Measurements from ENCODE around the gene TSPAN16. TPM values are rescaled to one million over a fixed set of nuclear protein-coding genes. Genes with fewer than 3 reads are reported as not detected.

TSPAN16 gene
- total RNA-seq, 1 experiment from 2014 or later: not detected

GRCh38 chr19:11325544-11325943 is 29.6 kb downstream of the TSPAN16 start:
- POLR2A ChIA-PET: no interaction called here
- no peak overlapping the region for H3K4me3 Mint-ChIP-seq (ENCODE audit: unreplicated experiment)
- peaks cover 20% of the 10 kb centered on the region for H3K36me3 Mint-ChIP-seq (ENCODE audit: insufficient read depth, unreplicated experiment)
- CTCF ChIA-PET: interaction anchor here (1.2 kb wide), 1 partner anchor 49 kb away, joined by 3 read pairs; the partner anchor contains the start of gene SWSAP1
- Histone ChIP-seq H3K4me3 (ENCODE audit: low read depth, low read length) (no peak overlapping the region), H3K27me3 (replicated peaks; ENCODE audit: control insufficient read depth, insufficient read depth, low read length) (no peaks in the 10 kb centered on the region), H3K9me3 (no peaks in the 10 kb centered on the region), H3K4me1 (peaks cover 7% of the 10 kb centered on the region; the same call in 1 of the 2 replicates), H3K36me3 (ENCODE audit: control insufficient read depth, insufficient read depth, low read length) (no peaks in the 10 kb centered on the region; the same call in 1 of the 2 replicates)
- H3K27me3 Mint-ChIP-seq (ENCODE audit: insufficient read depth, unreplicated experiment): no peaks in the 10 kb centered on the region
- DNase-seq: no peak
- BruUV-seq (replicated peaks): no TSS peak
- no peak overlapping the region for H3K27ac Mint-ChIP-seq (ENCODE audit: unreplicated experiment)
- intact Hi-C loops (cut with micrococcal nuclease; ENCODE audit: unreplicated experiment): no loop called here
- no peaks in the 10 kb centered on the region for H3K9me3 Mint-ChIP-seq (ENCODE audit: unreplicated experiment)
- TF ChIP-seq, protein P1, sequence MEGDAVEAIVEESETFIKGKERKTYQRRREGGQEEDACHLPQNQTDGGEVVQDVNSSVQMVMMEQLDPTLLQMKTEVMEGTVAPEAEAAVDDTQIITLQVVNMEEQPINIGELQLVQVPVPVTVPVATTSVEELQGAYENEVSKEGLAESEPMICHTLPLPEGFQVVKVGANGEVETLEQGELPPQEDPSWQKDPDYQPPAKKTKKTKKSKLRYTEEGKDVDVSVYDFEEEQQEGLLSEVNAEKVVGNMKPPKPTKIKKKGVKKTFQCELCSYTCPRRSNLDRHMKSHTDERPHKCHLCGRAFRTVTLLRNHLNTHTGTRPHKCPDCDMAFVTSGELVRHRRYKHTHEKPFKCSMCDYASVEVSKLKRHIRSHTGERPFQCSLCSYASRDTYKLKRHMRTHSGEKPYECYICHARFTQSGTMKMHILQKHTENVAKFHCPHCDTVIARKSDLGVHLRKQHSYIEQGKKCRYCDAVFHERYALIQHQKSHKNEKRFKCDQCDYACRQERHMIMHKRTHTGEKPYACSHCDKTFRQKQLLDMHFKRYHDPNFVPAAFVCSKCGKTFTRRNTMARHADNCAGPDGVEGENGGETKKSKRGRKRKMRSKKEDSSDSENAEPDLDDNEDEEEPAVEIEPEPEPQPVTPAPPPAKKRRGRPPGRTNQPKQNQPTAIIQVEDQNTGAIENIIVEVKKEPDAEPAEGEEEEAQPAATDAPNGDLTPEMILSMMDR (IDR thresholded peaks at IDR 0.05; ENCODE audit: insufficient read depth in 1 of 2, low read depth in 1 of 2, low read length in 1 of 2, severe bottlenecking in 1 of 2, unreplicated experiment in 1 of 2): no peak
- H3K4me1 Mint-ChIP-seq (ENCODE audit: low read depth, unreplicated experiment): peaks cover 18% of the 10 kb centered on the region

DNA sequence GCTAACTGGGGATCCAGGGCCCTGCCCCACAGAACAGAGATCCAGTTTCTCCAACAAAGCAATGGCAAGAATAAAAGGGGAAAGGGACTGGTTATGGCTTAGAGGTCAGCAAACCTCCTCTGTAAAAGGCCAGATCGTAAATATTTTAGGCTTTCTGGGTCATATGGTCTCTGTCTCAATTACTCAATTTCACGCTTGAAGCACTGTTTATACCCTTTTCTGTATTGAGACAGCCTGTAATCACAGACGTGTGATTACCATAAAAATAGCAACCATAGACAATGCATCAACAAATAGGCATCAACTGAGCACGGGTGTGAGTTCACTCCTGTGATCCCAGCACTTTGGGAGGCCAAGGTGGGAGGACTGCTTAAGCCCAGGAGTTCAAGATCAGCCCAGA is 34.2 kb downstream of the TSPAN16 start:
- CTCF ChIA-PET: no interaction called here
- POLR2A ChIA-PET: no interaction called here
- no peak overlapping the region for H3K4me3 ChIP-seq (ENCODE audit: low read depth, low read length)

DNA sequence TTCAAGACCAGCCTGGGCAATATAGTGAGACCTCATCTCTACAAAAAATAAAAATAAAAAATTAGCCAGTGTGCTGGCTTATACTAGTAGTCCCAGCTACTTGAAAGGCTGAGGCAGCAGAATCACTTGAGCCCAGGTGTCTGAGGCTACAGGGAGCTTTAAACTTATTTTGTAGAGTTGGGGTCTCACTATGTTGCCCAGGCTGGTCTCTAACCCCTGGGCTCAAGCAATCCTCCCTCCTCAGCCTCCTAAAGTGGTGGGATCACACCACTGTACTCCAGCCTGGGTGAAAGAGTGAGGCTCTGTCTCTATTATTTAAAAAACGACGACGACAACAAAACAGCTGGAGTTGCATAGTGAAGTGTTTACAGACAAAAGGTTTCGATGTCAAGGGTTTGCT is 35.5 kb downstream of the TSPAN16 start:
- Mint-ChIP-seq H3K36me3 (ENCODE audit: insufficient read depth, unreplicated experiment) (peaks cover 36% of the 10 kb centered on the region), H3K27me3 (ENCODE audit: insufficient read depth, unreplicated experiment) (no peaks in the 10 kb centered on the region), H3K4me3 (ENCODE audit: unreplicated experiment) (no peak overlapping the region), H3K4me1 (ENCODE audit: low read depth, unreplicated experiment) (no peaks in the 10 kb centered on the region), H3K27ac (ENCODE audit: unreplicated experiment) (no peak overlapping the region), H3K9me3 (ENCODE audit: unreplicated experiment) (no peaks in the 10 kb centered on the region)
- Histone ChIP-seq H3K4me1 (no peaks in the 10 kb centered on the region), H3K36me3 (ENCODE audit: control insufficient read depth, insufficient read depth, low read length) (peaks cover 5% of the 10 kb centered on the region), H3K4me3 (ENCODE audit: low read depth, low read length) (no peak overlapping the region), H3K9me3 (no peaks in the 10 kb centered on the region), H3K27me3 (replicated peaks; ENCODE audit: control insufficient read depth, insufficient read depth, low read length) (no peaks in the 10 kb centered on the region)
- intact Hi-C loops (cut with micrococcal nuclease; ENCODE audit: unreplicated experiment): no loop called here
- BruUV-seq (replicated peaks): no TSS peak
- DNase-seq: no peak
- TF ChIP-seq, protein P1 (IDR thresholded peaks at IDR 0.05; ENCODE audit: insufficient read depth in 1 of 2, low read depth in 1 of 2, low read length in 1 of 2, severe bottlenecking in 1 of 2, unreplicated experiment in 1 of 2): no peak
- ChIA-PET CTCF (interaction anchor here (0.7 kb wide), 1 partner anchor 8 kb away, joined by 3 read pairs; the partner anchor contains the start of gene RAB3D), POLR2A (no interaction called here)

More for the DNA sequence above, 34.2 kb downstream of the TSPAN16 start:
- H3K27ac Mint-ChIP-seq (ENCODE audit: unreplicated experiment): no peak overlapping the region
- no peaks in the 10 kb centered on the region for H3K4me1 Mint-ChIP-seq (ENCODE audit: low read depth, unreplicated experiment)
- Histone ChIP-seq H3K36me3 (ENCODE audit: control insufficient read depth, insufficient read depth, low read length) (peaks cover under 1% of the 10 kb centered on the region), H3K4me1 (no peaks in the 10 kb centered on the region), H3K9me3 (no peaks in the 10 kb centered on the region), H3K27me3 (replicated peaks; ENCODE audit: control insufficient read depth, insufficient read depth, low read length) (no peaks in the 10 kb centered on the region)
- TF ChIP-seq, protein P1 (IDR thresholded peaks at IDR 0.05; ENCODE audit: insufficient read depth in 1 of 2, low read depth in 1 of 2, low read length in 1 of 2, severe bottlenecking in 1 of 2, unreplicated experiment in 1 of 2): no peak
- no peaks in the 10 kb centered on the region for H3K27me3 Mint-ChIP-seq (ENCODE audit: insufficient read depth, unreplicated experiment)
- intact Hi-C loops (cut with micrococcal nuclease; ENCODE audit: unreplicated experiment): no loop called here
- H3K36me3 Mint-ChIP-seq (ENCODE audit: insufficient read depth, unreplicated experiment): peaks cover 26% of the 10 kb centered on the region
- H3K9me3 Mint-ChIP-seq (ENCODE audit: unreplicated experiment): no peaks in the 10 kb centered on the region
- DNase-seq: no peak
- H3K4me3 Mint-ChIP-seq (ENCODE audit: unreplicated experiment): no peak overlapping the region
- BruUV-seq (replicated peaks): no TSS peak

All from Caco-2 (cell line).